ENCODE data around the gene EPHA6. TPM values are rescaled to one million over a fixed set of nuclear protein-coding genes. Genes with fewer than 3 reads are reported as not detected.
"Not testable (repeated sequence)": the region's sequence is repeated elsewhere in the genome, so short reads cannot be mapped to it uniquely, and the experiment has no call there.

EPHA6 gene
- total RNA-seq, 4 donors from 2014 or later = 2.1 to 7.0 (median 5.8) TPM

GRCh38 chr3:97504463-97504862 is 690.1 kb downstream of the EPHA6 start:
- H3K4me1 ChIP-seq = no peaks in the 10 kb centered on the region
- intact Hi-C loops (cut with DNase I) = no loop called here
- H3K36me3 ChIP-seq = no peaks in the 10 kb centered on the region
- H3K27ac ChIP-seq = no peak overlapping the region
- 96 to 97% methylated on average over 2 of the region's 2 CpGs for WGBS, 2 donors
- DNase-seq = no peak
- no peaks in the 10 kb centered on the region for H3K27me3 ChIP-seq
- no peaks in the 10 kb centered on the region for H3K9me3 ChIP-seq
- TF ChIP-seq CTCF (IDR thresholded peaks at IDR 0.05) (no peak), POLR2A (IDR thresholded peaks at IDR 0.05) (no peak)
- no peak overlapping the region for H3K4me3 ChIP-seq (replicated peaks in 1 of 3)

- Histone ChIP-seq H3K36me3 (no peaks in the 10 kb centered on the region), H3K27ac (no peak overlapping the region), H3K9me3 (no peaks in the 10 kb centered on the region), H3K4me3 (replicated peaks in 1 of 3) (no peak overlapping the region), H3K27me3 (no peaks in the 10 kb centered on the region), H3K4me1 (no peaks in the 10 kb centered on the region)
- intact Hi-C loops (cut with DNase I) = no loop called here
- TF ChIP-seq POLR2A (IDR thresholded peaks at IDR 0.05) (no peak), CTCF (IDR thresholded peaks at IDR 0.05) (no peak)
- 34 to 56% methylated on average over 3 to 4 of the region's 4 CpGs for WGBS, 2 donors
- DNase-seq = no peak
Observed at GRCh38 chr3:97510795-97511194, 696.4 kb downstream of the EPHA6 start.

GRCh38 chr3:97515076-97515475 is 700.7 kb downstream of the EPHA6 start:
- no peaks in the 10 kb centered on the region for H3K36me3 ChIP-seq
- H3K9me3 ChIP-seq = no peaks in the 10 kb centered on the region
- TF ChIP-seq CTCF (IDR thresholded peaks at IDR 0.05) (no peak), POLR2A (IDR thresholded peaks at IDR 0.05) (no peak)
- H3K4me1 ChIP-seq = no peaks in the 10 kb centered on the region
- 90 to 92% methylated on average over 2 of the region's 2 CpGs for WGBS, 2 donors
- intact Hi-C loops (cut with DNase I) = no loop called here
- DNase-seq = no peak
- H3K27me3 ChIP-seq = no peaks in the 10 kb centered on the region
- H3K4me3 ChIP-seq (replicated peaks in 1 of 3) = no peak overlapping the region
- H3K27ac ChIP-seq = no peak overlapping the region

DNA sequence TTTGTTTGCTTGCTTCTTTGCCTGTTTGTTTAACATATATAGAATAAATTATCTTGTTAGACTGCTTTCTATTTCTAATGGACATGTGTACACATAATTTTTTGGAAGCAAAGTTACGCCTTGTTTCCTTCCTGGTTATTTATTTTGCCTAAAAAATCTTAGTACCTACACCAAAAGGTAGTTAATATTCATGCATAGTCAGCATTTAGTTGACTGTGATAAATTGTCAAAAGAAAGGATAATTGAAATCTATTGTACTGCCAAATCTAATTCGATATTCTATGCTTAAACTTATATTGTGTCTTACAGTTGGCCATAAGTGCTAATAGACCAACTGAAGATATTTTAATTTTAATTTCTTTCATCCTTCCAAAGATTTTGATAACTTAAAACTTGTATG is 716.3 kb downstream of the EPHA6 start:
- Histone ChIP-seq H3K27ac (no peak overlapping the region), H3K9me3 (no peaks in the 10 kb centered on the region), H3K27me3 (no peaks in the 10 kb centered on the region), H3K36me3 (no peaks in the 10 kb centered on the region), H3K4me1 (no peaks in the 10 kb centered on the region), H3K4me3 (replicated peaks in 1 of 3) (no peak overlapping the region)
- TF ChIP-seq POLR2A (IDR thresholded peaks at IDR 0.05) (no peak), CTCF (IDR thresholded peaks at IDR 0.05) (no peak)
- WGBS, 2 donors = 91 to 93% methylated on average over 2 of the region's 2 CpGs
- intact Hi-C loops (cut with DNase I) = no loop called here
- DNase-seq = no peak

- intact Hi-C loops (cut with DNase I); DNase-seq; H3K36me3 ChIP-seq; H3K27me3 ChIP-seq; H3K4me1 ChIP-seq; H3K9me3 ChIP-seq; H3K27ac ChIP-seq; H3K4me3 ChIP-seq (replicated peaks in 1 of 3): not testable (repeated sequence)
- 90 to 92% methylated on average over 5 to 6 of the region's 6 CpGs for WGBS, 2 donors
Observed at GRCh38 chr3:97547573-97547972, 733.2 kb downstream of the EPHA6 start.

DNA sequence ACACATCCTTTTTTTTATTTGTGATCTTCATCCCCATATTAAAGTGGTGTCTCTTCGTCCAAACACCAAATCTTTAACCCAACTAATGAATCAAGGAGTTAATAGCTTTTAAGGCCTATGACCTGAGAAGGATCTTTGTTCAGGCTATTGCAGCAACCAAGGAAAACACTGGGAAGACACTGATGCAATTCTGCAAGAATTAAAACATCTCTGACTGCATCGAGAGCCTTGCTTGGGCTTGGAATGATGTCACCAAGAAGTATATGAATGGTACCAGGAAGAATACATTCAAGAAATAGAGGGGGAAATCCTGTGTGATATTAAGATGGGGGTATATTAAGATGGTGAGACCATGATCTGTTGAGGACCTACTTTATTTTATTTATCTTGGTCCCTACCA is 736.0 kb downstream of the EPHA6 start:
- Histone ChIP-seq H3K4me3 (replicated peaks in 1 of 3) (no peak overlapping the region), H3K4me1 (no peaks in the 10 kb centered on the region), H3K27ac (no peak overlapping the region), H3K36me3 (no peaks in the 10 kb centered on the region), H3K9me3 (no peaks in the 10 kb centered on the region), H3K27me3 (no peaks in the 10 kb centered on the region)
- 87 to 93% methylated on average over 2 of the region's 2 CpGs for WGBS, 2 donors
- intact Hi-C loops (cut with DNase I) = no loop called here
- TF ChIP-seq POLR2A (IDR thresholded peaks at IDR 0.05) (no peak), CTCF (IDR thresholded peaks at IDR 0.05) (no peak)
- no peak for DNase-seq
